Astrocyte of the cerebellum (primary cell): ENCODE results near the gene FGFR3.

Experiments used
- DNase-seq: peaks from one replicate; pipeline ENCODE4 v3.0.0-alpha.2; 2011; ENCODE audit warnings: low read depth
- H3K4me3 ChIP-seq: 2 replicates; pipeline ENCODE4 v1.5.1; 2011; ENCODE audit warnings: mild to moderate bottlenecking, low read depth, low read length, moderate library complexity
- CTCF ChIP-seq: IDR thresholded peaks from 2 replicates; pipeline ENCODE4 v1.5.1; 2012; ENCODE audit warnings: low read length, low read depth, moderate library complexity, mild to moderate bottlenecking; ENCODE audit errors: missing control alignments
- in situ Hi-C: cut with HindIII; loops from 2 replicates; pipeline ENCODE4 v1.10.0; 2017; ENCODE audit warnings: low sequenced_read_pairs

FGFR3 gene

GRCh38 chr4:1746265-1746691 lies 46.8 kb upstream of the FGFR3 start:
- peak; percentile 22 for DNase-seq
- H3K4me3 ChIP-seq, result no peak overlapping the region
- TF ChIP-seq CTCF, result peak; percentile 87
- in situ Hi-C loops, result no loop called here

GRCh38 chr4:1746919-1747602 lies 46.0 kb upstream of the FGFR3 start:
- DNase-seq, result no peak
- no peak for TF ChIP-seq CTCF
- no peak overlapping the region for H3K4me3 ChIP-seq
- in situ Hi-C loops, result no loop called here

- no peak for DNase-seq
- in situ Hi-C loops, result no loop called here
- no peak overlapping the region for H3K4me3 ChIP-seq
- TF ChIP-seq CTCF, result no peak
Observed at GRCh38 chr4:1747603-1747967, 45.5 kb upstream of the FGFR3 start.

- no peak overlapping the region for H3K4me3 ChIP-seq
- in situ Hi-C loops, result no loop called here
- no peak for DNase-seq
Observed at GRCh38 chr4:1748465-1748995, 44.6 kb upstream of the FGFR3 start.

GRCh38 chr4:1749370-1749769 lies 43.7 kb upstream of the FGFR3 start:
- in situ Hi-C loops, result no loop called here
- no peak overlapping the region for H3K4me3 ChIP-seq
- DNase-seq, result no peak
- no peak for TF ChIP-seq CTCF

More at GRCh38 chr4:1748465-1748995, 44.6 kb upstream of the FGFR3 start:
- TF ChIP-seq CTCF, result peak; percentile 70

GRCh38 chr4:1749826-1750225 lies 43.3 kb upstream of the FGFR3 start:
- DNase-seq, result no peak
- H3K4me3 ChIP-seq, result no peak overlapping the region
- in situ Hi-C loops, result no loop called here
- no peak for TF ChIP-seq CTCF
